HepG2 (cell line): ENCODE results near the gene YEATS4. TPM values are rescaled to one million over a fixed set of nuclear protein-coding genes. Genes with fewer than 3 reads are reported as not detected.

Experiments used
- GZF1 ChIP-seq: sonication (generic); formaldehyde crosslinking; IDR thresholded peaks from 2 replicates; pipeline ENCODE4 v1.5.1; 2020; ENCODE audit warnings: mild to moderate bottlenecking, missing genetic modification reagents
- MED8 ChIP-seq: sonication (generic); formaldehyde crosslinking; IDR thresholded peaks from 2 replicates; pipeline ENCODE4 v1.8.1; 2023; ENCODE audit warnings: mild to moderate bottlenecking, missing genetic modification reagents; ENCODE audit not compliant: insufficient replicate concordance
- NAIF1 ChIP-seq: sonication (generic); formaldehyde crosslinking; IDR thresholded peaks from 2 replicates; pipeline ENCODE4 v1.5.0; 2020; ENCODE audit warnings: mild to moderate bottlenecking, missing genetic modification reagents, borderline replicate concordance
- U2AF2 ChIP-seq: fragments of 200-400 bp; formaldehyde crosslinking; IDR thresholded peaks from 2 replicates; pipeline ENCODE4 v1.6.1; 2017; ENCODE audit warnings: low read depth, mild to moderate bottlenecking, low read length
- ZEB1 ChIP-seq: IDR thresholded peaks from 2 replicates; pipeline ENCODE4 v1.6.1; 2012; ENCODE audit warnings: mild to moderate bottlenecking, low read depth, inconsistent platforms; ENCODE audit not compliant: insufficient replicate concordance
- ZNF253 ChIP-seq: sonication (generic); formaldehyde crosslinking; IDR thresholded peaks from 2 replicates; pipeline ENCODE4 v1.8.0; 2022; ENCODE audit warnings: mild to moderate bottlenecking, missing genetic modification reagents, borderline replicate concordance
- ZNF746 ChIP-seq: sonication (generic); formaldehyde crosslinking; IDR thresholded peaks from 2 replicates; pipeline ENCODE4 v1.8.0; 2022; ENCODE audit warnings: mild to moderate bottlenecking, missing genetic modification reagents
- polyA plus RNA-seq, 8 experiments: library from polyadenylated mRNA; depleted of rRNA in 3 of 8; stranded (reverse) in 7 of 8; unstranded in 1 of 8; fragments of >200 nt; fragmentation: Illumina TruSeq in 4 of 8; extraction: Trizol in 4 of 8; gene quantifications; 2 replicates each; pipeline versions ENCODE4 v1.2.1 to v1.2.3, GENCODE V29; 2011 to 2016; ENCODE audit warnings: low read depth in 4 of 8, missing spikeins in 1 of 8, mixed read lengths in 1 of 8; ENCODE audit not compliant: insufficient read depth in 1 of 8
- total RNA-seq, 5 experiments: library from RNA; depleted of rRNA; stranded (reverse); fragments of >200 nt; fragmentation: Illumina TruSeq; extraction: Trizol; gene quantifications; 2 replicates each; pipeline ENCODE4 v1.2.3, GENCODE V29; 2016; ENCODE audit warnings: low read depth in 1 of 5
- TF ChIP-seq, protein P1 (sequence below): sonication (generic); formaldehyde crosslinking; IDR thresholded peaks from 2 replicates; pipeline ENCODE4 v1.4.0; 2020; ENCODE audit warnings: mild to moderate bottlenecking, missing genetic modification reagents, borderline replicate concordance
- TF ChIP-seq, protein P2 (sequence below): sonication (generic); formaldehyde crosslinking; conservative IDR thresholded peaks from 2 replicates; pipeline ENCODE4 v1.4.0; 2020; ENCODE audit warnings: missing genetic modification reagents
- TF ChIP-seq, protein P3 (sequence below): sonication (generic); formaldehyde crosslinking; IDR thresholded peaks from 2 replicates; pipeline ENCODE4 v1.4.0; 2020; ENCODE audit warnings: low read depth, mild to moderate bottlenecking, missing genetic modification reagents
- TF ChIP-seq, protein P4 (sequence below): IDR thresholded peaks from 2 replicates; pipeline ENCODE4 v1.6.1; 2016; ENCODE audit warnings: low read depth
- TF ChIP-seq, protein P5 (sequence below): fragments of 450-650 bp; IDR thresholded peaks from 2 replicates; pipeline ENCODE4 v1.6.1; 2016

The YEATS4 gene
- total and polyA plus RNA-seq, 2 of the 13 experiments (the other 11 are each of a cell fraction or from before 2014, with no cell fraction given): 16.8 to 45.0 TPM

DNA sequence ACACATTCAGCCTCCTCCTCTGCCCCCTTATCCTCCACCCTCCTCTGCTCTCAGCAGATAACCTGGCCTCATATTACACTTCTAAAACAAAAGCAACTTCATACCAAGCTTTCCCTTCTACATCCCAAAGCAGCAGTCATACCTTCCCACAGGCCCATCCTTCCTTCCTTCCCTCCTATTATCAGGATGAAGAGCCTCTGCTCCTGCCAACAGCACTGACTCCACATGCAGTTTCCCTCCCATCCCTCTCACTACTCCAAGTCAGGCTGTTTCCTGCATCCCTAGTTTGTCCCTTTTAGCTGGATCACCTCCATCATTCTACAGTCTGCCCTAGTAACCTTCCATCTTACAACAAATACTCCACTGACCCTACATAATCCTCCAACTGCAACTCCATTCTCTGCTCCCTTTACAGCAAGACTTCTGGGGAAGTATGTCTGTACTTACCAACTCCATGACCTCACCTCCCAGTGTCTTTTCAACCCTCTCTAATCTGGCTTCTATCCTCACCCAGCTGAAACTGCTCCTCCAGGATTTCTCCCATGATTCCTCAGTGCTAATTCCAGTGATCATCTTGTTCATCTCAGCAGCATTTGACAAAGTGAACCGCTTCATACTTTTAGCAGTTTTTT lies 4.9 kb upstream of the YEATS4 start (continued):
- TF ChIP-seq, protein P1, sequence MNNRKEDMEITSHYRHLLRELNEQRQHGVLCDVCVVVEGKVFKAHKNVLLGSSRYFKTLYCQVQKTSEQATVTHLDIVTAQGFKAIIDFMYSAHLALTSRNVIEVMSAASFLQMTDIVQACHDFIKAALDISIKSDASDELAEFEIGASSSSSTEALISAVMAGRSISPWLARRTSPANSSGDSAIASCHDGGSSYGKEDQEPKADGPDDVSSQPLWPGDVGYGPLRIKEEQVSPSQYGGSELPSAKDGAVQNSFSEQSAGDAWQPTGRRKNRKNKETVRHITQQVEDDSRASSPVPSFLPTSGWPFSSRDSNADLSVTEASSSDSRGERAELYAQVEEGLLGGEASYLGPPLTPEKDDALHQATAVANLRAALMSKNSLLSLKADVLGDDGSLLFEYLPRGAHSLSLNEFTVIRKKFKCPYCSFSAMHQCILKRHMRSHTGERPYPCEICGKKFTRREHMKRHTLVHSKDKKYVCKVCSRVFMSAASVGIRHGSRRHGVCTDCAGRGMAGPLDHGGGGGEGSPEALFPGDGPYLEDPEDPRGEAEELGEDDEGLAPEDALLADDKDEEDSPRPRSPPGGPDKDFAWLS: no peak
- TF ChIP-seq, protein P2, sequence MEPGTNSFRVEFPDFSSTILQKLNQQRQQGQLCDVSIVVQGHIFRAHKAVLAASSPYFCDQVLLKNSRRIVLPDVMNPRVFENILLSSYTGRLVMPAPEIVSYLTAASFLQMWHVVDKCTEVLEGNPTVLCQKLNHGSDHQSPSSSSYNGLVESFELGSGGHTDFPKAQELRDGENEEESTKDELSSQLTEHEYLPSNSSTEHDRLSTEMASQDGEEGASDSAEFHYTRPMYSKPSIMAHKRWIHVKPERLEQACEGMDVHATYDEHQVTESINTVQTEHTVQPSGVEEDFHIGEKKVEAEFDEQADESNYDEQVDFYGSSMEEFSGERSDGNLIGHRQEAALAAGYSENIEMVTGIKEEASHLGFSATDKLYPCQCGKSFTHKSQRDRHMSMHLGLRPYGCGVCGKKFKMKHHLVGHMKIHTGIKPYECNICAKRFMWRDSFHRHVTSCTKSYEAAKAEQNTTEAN: peak; percentile 30; the same call in 1 of the 2 replicates
- TF ChIP-seq, protein P3, sequence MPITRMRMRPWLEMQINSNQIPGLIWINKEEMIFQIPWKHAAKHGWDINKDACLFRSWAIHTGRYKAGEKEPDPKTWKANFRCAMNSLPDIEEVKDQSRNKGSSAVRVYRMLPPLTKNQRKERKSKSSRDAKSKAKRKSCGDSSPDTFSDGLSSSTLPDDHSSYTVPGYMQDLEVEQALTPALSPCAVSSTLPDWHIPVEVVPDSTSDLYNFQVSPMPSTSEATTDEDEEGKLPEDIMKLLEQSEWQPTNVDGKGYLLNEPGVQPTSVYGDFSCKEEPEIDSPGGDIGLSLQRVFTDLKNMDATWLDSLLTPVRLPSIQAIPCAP (CRISPR knock-in tag): no peak
- TF ChIP-seq NAIF1: no peak
- TF ChIP-seq ZNF746 (CRISPR knock-in tag): peak; percentile 30; the same call in 1 of the 2 replicates
- no peak for TF ChIP-seq U2AF2
- no peak for TF ChIP-seq ZEB1
- no peak for TF ChIP-seq GZF1
- TF ChIP-seq MED8 (CRISPR knock-in tag): peak; percentile 70
- peak; percentile 81 for TF ChIP-seq ZNF253
- TF ChIP-seq, protein P4, sequence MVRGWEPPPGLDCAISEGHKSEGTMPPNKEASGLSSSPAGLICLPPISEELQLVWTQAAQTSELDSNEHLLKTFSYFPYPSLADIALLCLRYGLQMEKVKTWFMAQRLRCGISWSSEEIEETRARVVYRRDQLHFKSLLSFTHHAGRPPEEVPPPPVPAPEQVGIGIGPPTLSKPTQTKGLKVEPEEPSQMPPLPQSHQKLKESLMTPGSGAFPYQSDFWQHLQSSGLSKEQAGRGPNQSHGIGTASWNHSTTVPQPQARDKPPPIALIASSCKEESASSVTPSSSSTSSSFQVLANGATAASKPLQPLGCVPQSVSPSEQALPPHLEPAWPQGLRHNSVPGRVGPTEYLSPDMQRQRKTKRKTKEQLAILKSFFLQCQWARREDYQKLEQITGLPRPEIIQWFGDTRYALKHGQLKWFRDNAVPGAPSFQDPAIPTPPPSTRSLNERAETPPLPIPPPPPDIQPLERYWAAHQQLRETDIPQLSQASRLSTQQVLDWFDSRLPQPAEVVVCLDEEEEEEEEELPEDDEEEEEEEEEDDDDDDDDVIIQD (CRISPR knock-in tag): no peak
- TF ChIP-seq, protein P5, sequence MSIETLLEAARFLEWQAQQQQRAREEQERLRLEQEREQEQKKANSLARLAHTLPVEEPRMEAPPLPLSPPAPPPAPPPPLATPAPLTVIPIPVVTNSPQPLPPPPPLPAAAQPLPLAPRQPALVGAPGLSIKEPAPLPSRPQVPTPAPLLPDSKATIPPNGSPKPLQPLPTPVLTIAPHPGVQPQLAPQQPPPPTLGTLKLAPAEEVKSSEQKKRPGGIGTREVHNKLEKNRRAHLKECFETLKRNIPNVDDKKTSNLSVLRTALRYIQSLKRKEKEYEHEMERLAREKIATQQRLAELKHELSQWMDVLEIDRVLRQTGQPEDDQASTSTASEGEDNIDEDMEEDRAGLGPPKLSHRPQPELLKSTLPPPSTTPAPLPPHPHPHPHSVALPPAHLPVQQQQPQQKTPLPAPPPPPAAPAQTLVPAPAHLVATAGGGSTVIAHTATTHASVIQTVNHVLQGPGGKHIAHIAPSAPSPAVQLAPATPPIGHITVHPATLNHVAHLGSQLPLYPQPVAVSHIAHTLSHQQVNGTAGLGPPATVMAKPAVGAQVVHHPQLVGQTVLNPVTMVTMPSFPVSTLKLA: no peak
